OCI-LY1 (cell line): ENCODE data around the gene ZFP57.

Experiments
- H2AFZ ChIP-seq: fragments of 200-600 bp; sonication (generic), shearing (Covaris generic); 2 replicates; pipeline ENCODE4 v1.6.0; 2014; ENCODE audit warnings: antibody characterized with exemption, mild to moderate bottlenecking, low read length
- H3F3A ChIP-seq: fragments of 200-600 bp; sonication (generic), shearing (Covaris generic); 2 replicates; pipeline ENCODE4 v1.6.0; 2014; ENCODE audit warnings: mild to moderate bottlenecking, antibody characterized with exemption, low read length, moderate library complexity; ENCODE audit not compliant: insufficient read depth
- H3K27ac ChIP-seq: fragments of 200-600 bp; sonication (generic); 2 replicates; pipeline ENCODE4 v1.5.1; 2014; ENCODE audit warnings: low read length, mixed run types, mild to moderate bottlenecking, low read depth; ENCODE audit not compliant: poor library complexity, severe bottlenecking
- H3K27me3 ChIP-seq: fragments of 200-600 bp; sonication (generic); 2 replicates; pipeline ENCODE4 v1.6.0; 2014; ENCODE audit warnings: antibody characterized with exemption, mild to moderate bottlenecking, low read length, moderate library complexity; ENCODE audit not compliant: insufficient read depth
- H3K36me3 ChIP-seq: fragments of 200-600 bp; sonication (generic); 2 replicates; pipeline ENCODE4 v1.6.1; 2014; ENCODE audit warnings: mild to moderate bottlenecking, antibody characterized with exemption, low read length, moderate library complexity, mixed read lengths; ENCODE audit not compliant: insufficient read depth
- H3K4me1 ChIP-seq: fragments of 200-600 bp; sonication (generic); 2 replicates; pipeline ENCODE4 v1.5.1; 2014; ENCODE audit warnings: mild to moderate bottlenecking, low read length, moderate library complexity; ENCODE audit not compliant: insufficient read depth, severe bottlenecking
- H3K4me2 ChIP-seq: fragments of 200-600 bp; sonication (generic), shearing (Covaris generic); 2 replicates; pipeline ENCODE4 v1.6.1; 2014; ENCODE audit warnings: low read length
- H3K4me3 ChIP-seq: fragments of 200-600 bp; sonication (generic); 2 replicates; pipeline ENCODE4 v1.5.1; 2014; ENCODE audit warnings: low read length, low read depth, mild to moderate bottlenecking, mixed read lengths; ENCODE audit not compliant: poor library complexity, severe bottlenecking
- H3K79me2 ChIP-seq: fragments of 200-600 bp; shearing (Covaris generic); 2 replicates; pipeline ENCODE4 v1.6.1; 2016; ENCODE audit warnings: mixed run types, low read length, mixed read lengths; ENCODE audit not compliant: insufficient read depth
- H3K9ac ChIP-seq: fragments of 200-600 bp; sonication (generic), shearing (Covaris generic); 2 replicates; pipeline ENCODE4 v1.6.1; 2014; ENCODE audit warnings: mild to moderate bottlenecking, low read length, mixed read lengths
- H3K9me2 ChIP-seq: fragments of 200-600 bp; sonication (generic), shearing (Covaris generic); 2 replicates; pipeline ENCODE4 v1.6.1; 2014; ENCODE audit warnings: low read depth, mild to moderate bottlenecking, low read length, mixed read lengths
- H3K9me3 ChIP-seq: fragments of 200-600 bp; shearing (Covaris generic); 2 replicates; pipeline ENCODE4 v1.6.1; 2014; ENCODE audit warnings: low read length, mixed read lengths
- H4K20me1 ChIP-seq: fragments of 200-600 bp; sonication (generic), shearing (Covaris generic); 2 replicates; pipeline ENCODE4 v1.6.0; 2016; ENCODE audit warnings: mild to moderate bottlenecking, low read length; ENCODE audit not compliant: insufficient read depth
- CTCF ChIP-seq: fragments of 200-600 bp; sonication (generic), shearing (Covaris generic); IDR thresholded peaks from 2 replicates; pipeline ENCODE4 v1.5.1; 2017; ENCODE audit warnings: mild to moderate bottlenecking, antibody characterized with exemption, low read length, moderate library complexity, mixed read lengths
- EZH2 ChIP-seq: fragments of 200-600 bp; sonication (generic), shearing (Covaris generic); IDR thresholded peaks from 2 replicates; pipeline ENCODE4 v1.8.0; 2017; ENCODE audit warnings: borderline replicate concordance, mixed run types, mild to moderate bottlenecking, antibody characterized with exemption, low read length, moderate library complexity, mixed read lengths

The ZFP57 gene

GRCh38 chr6:29630315-29630714 lies 50.6 kb downstream of the ZFP57 start:
- H4K20me1 ChIP-seq = no peaks in the 10 kb centered on the region
- no peak overlapping the region for H3K4me2 ChIP-seq
- TF ChIP-seq EZH2 = no peak
- TF ChIP-seq CTCF = no peak
- H3K27ac ChIP-seq = no peak overlapping the region
- no peak overlapping the region for H2AFZ ChIP-seq
- no peak overlapping the region for H3K4me3 ChIP-seq
- no peaks in the 10 kb centered on the region for H3K9me3 ChIP-seq
- H3K27me3 ChIP-seq = peaks cover 6% of the 10 kb centered on the region
- H3K4me1 ChIP-seq = peaks cover 32% of the 10 kb centered on the region
- no peaks in the 10 kb centered on the region for H3K9me2 ChIP-seq
- no peaks in the 10 kb centered on the region for H3K79me2 ChIP-seq
- no peak overlapping the region for H3K9ac ChIP-seq
- no peaks in the 10 kb centered on the region for H3K36me3 ChIP-seq
- H3F3A ChIP-seq = no peaks in the 10 kb centered on the region

- no peak overlapping the region for H3K4me3 ChIP-seq
- H3K4me1 ChIP-seq = peaks cover 32% of the 10 kb centered on the region
Measured at GRCh38 chr6:29629571-29629970, 51.4 kb downstream of the ZFP57 start.

GRCh38 chr6:29628419-29629281 lies 52.3 kb downstream of the ZFP57 start:
- no peaks in the 10 kb centered on the region for H3K79me2 ChIP-seq
- H3K4me1 ChIP-seq = peaks cover 27% of the 10 kb centered on the region

More at GRCh38 chr6:29629571-29629970, 51.4 kb downstream of the ZFP57 start:
- H4K20me1 ChIP-seq = no peaks in the 10 kb centered on the region
- H3K9ac ChIP-seq = no peak overlapping the region
- H3K4me2 ChIP-seq = no peak overlapping the region
- H3F3A ChIP-seq = no peaks in the 10 kb centered on the region
- H3K27me3 ChIP-seq = peaks cover 6% of the 10 kb centered on the region
- H2AFZ ChIP-seq = no peak overlapping the region
- no peaks in the 10 kb centered on the region for H3K9me2 ChIP-seq
- H3K36me3 ChIP-seq = no peaks in the 10 kb centered on the region
- no peaks in the 10 kb centered on the region for H3K79me2 ChIP-seq
- H3K27ac ChIP-seq = no peak overlapping the region
- TF ChIP-seq EZH2 (no peak), CTCF (no peak)
- no peaks in the 10 kb centered on the region for H3K9me3 ChIP-seq

More at GRCh38 chr6:29628419-29629281, 52.3 kb downstream of the ZFP57 start:
- peaks cover 6% of the 10 kb centered on the region for H3K27me3 ChIP-seq
- no peaks in the 10 kb centered on the region for H3K9me2 ChIP-seq
- H2AFZ ChIP-seq = peak overlapping the region; percentile 46; the same call in 1 of the 2 replicates
- H3K4me2 ChIP-seq = peak overlapping the region; percentile 96
- H3K4me3 ChIP-seq = peak overlapping the region; percentile 75
- H3K9ac ChIP-seq = peak overlapping the region; percentile 72
- no peak for TF ChIP-seq EZH2
- TF ChIP-seq CTCF = peak; percentile 49
- H3K27ac ChIP-seq = no peak overlapping the region
- no peaks in the 10 kb centered on the region for H3K9me3 ChIP-seq
- no peaks in the 10 kb centered on the region for H4K20me1 ChIP-seq
- H3F3A ChIP-seq = no peaks in the 10 kb centered on the region
- no peaks in the 10 kb centered on the region for H3K36me3 ChIP-seq
